ENCODE measurements around the gene PEAK1. TPM values are rescaled to one million over a fixed set of nuclear protein-coding genes. Genes with fewer than 3 reads are reported as not detected.

PEAK1 gene
- total RNA-seq, 1 donor from 2014 or later, result 66.6 TPM

DNA sequence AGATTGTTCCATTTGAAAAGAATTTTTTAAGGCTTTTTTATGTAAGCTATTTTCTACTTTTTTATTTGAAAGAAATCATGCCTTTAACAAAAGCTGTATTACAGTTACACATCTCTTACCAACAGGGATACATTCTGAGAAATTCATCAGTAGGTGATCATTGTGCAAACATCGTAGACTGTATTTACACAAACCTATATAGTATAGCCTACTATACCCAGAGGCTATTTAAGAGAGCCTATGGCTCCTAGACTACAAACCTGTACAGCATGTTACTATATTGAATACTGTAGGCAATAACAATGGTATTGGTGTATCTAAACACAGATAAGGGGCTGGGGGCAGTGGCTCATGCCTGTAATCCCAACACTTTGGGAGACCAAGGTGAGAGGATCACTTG, 43.1 kb downstream of the PEAK1 start:
- intact Hi-C loops (cut with DNase I), result no loop called here
- ATAC-seq, result no peak
- no peak for DNase-seq (ENCODE audit: missing footprints)

GRCh38 chr15:77375133-77375532, 44.8 kb downstream of the PEAK1 start:
- no peak for DNase-seq (ENCODE audit: missing footprints)
- intact Hi-C loops (cut with DNase I), result no loop called here
- ATAC-seq, result no peak

- intact Hi-C loops (cut with DNase I), result no loop called here
- ATAC-seq (no peak), DNase-seq (ENCODE audit: missing footprints) (no peak)
Observed at GRCh38 chr15:77373441-77373840, 46.5 kb downstream of the PEAK1 start.

GRCh38 chr15:77371850-77372563, 47.9 kb downstream of the PEAK1 start:
- ATAC-seq (no peak), DNase-seq (ENCODE audit: missing footprints) (no peak)
- intact Hi-C loops (cut with DNase I), result no loop called here

GRCh38 chr15:77370580-77370979, 49.3 kb downstream of the PEAK1 start:
- ATAC-seq, result no peak

DNA sequence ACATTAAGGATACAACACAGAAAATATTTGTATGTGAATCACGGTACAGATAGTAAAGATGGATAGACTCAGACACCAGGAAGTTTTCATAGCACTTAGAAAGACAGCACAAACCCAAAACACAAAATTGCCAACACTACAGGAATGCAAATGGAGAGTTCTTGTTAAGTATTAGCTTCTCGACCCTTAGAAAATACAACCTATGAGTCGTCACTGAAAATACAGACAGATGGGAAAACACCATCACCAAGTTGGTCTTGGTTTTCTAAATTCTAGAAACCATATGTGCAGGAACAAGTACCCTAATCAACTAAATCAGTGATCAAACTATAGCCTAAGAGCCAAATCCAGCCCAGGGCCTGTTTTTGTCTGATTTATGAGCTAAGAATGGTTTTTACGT, 50.7 kb downstream of the PEAK1 start:
- intact Hi-C loops (cut with DNase I), result no loop called here
- no peak for ATAC-seq
- DNase-seq (ENCODE audit: missing footprints), result no peak

More at GRCh38 chr15:77370580-77370979, 49.3 kb downstream of the PEAK1 start:
- no peak for DNase-seq (ENCODE audit: missing footprints)
- intact Hi-C loops (cut with DNase I), result no loop called here

- ATAC-seq, result no peak
- intact Hi-C loops (cut with DNase I), result no loop called here
- DNase-seq (ENCODE audit: missing footprints), result no peak
Observed at GRCh38 chr15:77367631-77368030, 52.3 kb downstream of the PEAK1 start.

DNA sequence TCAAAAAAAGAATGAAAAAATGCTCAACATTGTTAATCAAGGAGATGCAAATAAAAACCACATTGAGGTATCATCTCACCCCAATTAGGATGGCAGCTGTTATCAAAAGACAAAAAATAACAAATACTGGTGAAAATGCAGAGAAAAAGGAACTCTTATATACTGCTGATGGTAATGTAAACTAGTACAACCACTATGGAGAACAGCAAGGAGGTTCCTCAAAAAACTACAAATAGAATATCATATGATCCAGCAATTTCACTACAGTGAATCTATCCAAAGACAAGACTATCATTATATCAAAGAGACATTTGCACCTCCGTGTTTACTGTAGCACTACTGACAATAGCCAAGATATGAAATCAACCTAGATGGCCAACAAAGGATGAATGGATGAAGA, 58.4 kb downstream of the PEAK1 start:
- DNase-seq (ENCODE audit: missing footprints) (no peak), ATAC-seq (no peak)
- intact Hi-C loops (cut with DNase I), result no loop called here

GRCh38 chr15:77358545-77359240, 61.2 kb downstream of the PEAK1 start:
- ATAC-seq (no peak), DNase-seq (ENCODE audit: missing footprints) (no peak)
- intact Hi-C loops (cut with DNase I), result no loop called here

DNA sequence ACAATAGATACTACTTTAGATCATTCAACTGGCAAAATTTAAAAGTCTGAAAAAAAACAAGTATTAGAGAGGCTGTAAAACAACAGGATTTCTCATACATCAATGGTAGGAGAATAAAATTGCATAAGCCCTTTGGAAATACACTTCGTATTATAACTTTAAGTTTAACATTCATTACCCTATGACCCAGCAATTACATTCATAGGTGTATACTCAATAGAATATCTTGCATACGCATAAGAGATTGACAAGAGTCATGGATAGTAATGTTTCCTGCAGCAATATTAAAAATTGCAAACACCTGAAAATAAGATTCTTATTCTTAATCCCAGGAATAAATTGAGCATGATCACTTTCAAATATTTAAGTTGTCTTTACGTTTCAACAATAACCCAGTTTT, 63.6 kb downstream of the PEAK1 start:
- ATAC-seq (no peak), DNase-seq (ENCODE audit: missing footprints) (no peak)
- intact Hi-C loops (cut with DNase I), result no loop called here

- DNase-seq (ENCODE audit: missing footprints) (no peak), ATAC-seq (no peak)
- intact Hi-C loops (cut with DNase I), result no loop called here
Observed at GRCh38 chr15:77355321-77355720, 64.6 kb downstream of the PEAK1 start.

GRCh38 chr15:77354063-77354462, 65.8 kb downstream of the PEAK1 start:
- intact Hi-C loops (cut with DNase I), result loop anchor here (5.0 kb wide), 1 partner anchor 63 kb away; no protein-coding TSS in a partner anchor
- DNase-seq (ENCODE audit: missing footprints), result no peak
- no peak for ATAC-seq

- intact Hi-C loops (cut with DNase I), result loop anchor here (5.0 kb wide), 1 partner anchor 64 kb away; no protein-coding TSS in a partner anchor
- ATAC-seq, result no peak
- DNase-seq (ENCODE audit: missing footprints), result no peak
Observed at GRCh38 chr15:77352887-77353286, 67.0 kb downstream of the PEAK1 start.

DNA sequence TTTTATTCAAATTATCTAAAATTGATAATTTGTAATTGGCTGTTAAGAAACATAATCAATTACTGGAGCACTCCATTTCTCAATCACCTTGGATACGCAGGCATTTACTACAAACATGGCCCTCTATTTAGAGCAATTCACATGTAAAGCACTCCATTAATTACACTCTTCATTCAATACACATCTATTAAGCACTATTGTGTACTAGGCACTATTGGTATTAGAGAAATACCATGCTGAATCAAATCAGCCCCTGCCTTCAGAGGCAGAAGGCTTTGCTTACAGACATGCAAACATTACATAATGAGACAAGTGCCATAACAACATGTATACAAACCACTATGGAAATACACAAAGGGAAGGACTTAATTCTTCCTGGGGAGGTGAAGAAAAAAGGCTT, 69.1 kb downstream of the PEAK1 start:
- DNase-seq (ENCODE audit: missing footprints), result no peak
- intact Hi-C loops (cut with DNase I), result loop anchor here (5.0 kb wide), 1 partner anchor 67 kb away; no protein-coding TSS in a partner anchor
- no peak for ATAC-seq

GRCh38 chr15:77349666-77350065, 70.2 kb downstream of the PEAK1 start:
- ATAC-seq, result no peak
- intact Hi-C loops (cut with DNase I), result loop anchor here (5.0 kb wide), 1 partner anchor 68 kb away; no protein-coding TSS in a partner anchor

GRCh38 chr15:77348511-77348910, 71.4 kb downstream of the PEAK1 start:
- ATAC-seq, result no peak
- no peak for DNase-seq (ENCODE audit: missing footprints)
- intact Hi-C loops (cut with DNase I), result no loop called here

More at GRCh38 chr15:77349666-77350065, 70.2 kb downstream of the PEAK1 start:
- DNase-seq (ENCODE audit: missing footprints), result no peak

- DNase-seq (ENCODE audit: missing footprints), result no peak
- intact Hi-C loops (cut with DNase I), result no loop called here
- no peak for ATAC-seq
Observed at GRCh38 chr15:77347197-77347596, 72.7 kb downstream of the PEAK1 start.

DNA sequence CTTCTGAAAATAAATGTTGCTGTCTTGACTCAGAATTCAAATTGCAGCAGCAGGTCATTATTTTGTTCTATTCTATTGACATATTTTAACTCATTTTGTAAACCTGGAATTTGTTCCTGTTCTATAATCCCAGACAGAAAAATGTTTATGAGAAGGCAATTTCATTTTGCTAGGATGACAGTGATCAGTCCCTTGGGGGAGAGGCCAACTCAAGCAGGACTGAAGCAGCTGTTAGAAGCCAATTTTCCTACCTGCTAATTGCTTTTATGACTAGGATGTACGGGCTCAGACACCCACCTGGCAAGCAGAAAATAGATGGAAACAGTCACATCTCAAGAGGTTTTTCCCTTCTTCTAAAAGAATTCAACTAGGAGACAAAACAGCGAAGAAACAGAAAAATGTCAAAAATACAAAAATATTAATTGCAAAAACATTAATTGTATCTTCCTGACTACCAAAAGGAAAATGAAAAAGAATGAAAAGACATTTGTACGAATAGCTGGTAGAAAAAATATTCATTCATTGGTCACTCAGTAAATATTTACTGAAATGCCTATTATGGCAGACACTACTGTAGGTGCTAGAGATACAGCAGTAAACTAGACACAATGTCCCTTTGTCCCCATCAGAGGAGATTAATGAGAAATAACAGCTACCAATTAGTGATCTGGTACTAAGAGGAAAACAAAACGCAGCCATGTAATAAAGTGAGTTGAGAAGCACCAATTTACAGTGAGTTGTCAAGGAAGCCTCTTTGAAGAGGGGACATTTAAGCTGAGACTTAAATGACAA, 73.5 kb downstream of the PEAK1 start:
- intact Hi-C loops (cut with DNase I), result no loop called here
- DNase-seq (ENCODE audit: missing footprints) (no peak), ATAC-seq (no peak)

- ATAC-seq, result no peak
- intact Hi-C loops (cut with DNase I), result no loop called here
- no peak for DNase-seq (ENCODE audit: missing footprints)
Observed at GRCh38 chr15:77342807-77343206, 77.1 kb downstream of the PEAK1 start.
